Measurements from ENCODE around the gene BID.

DNA sequence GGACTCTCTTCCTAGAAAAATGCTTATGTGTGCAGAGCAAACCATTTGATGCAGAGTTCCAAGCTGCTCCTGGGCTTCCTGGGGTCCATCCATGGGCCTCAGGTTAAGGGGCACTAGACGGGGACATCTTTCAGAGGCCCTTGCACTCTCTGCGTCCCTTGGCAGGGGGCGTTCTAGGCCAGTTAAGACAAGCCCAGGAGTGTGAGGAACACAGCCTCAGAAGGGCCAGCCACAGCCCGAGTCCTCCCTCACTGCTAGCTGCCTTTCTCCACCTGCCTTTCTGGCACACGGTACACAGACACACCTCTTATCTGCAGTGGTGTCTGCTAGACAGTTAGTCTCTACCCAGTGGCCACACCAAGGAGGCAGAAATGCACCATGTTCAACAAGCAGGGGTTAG, 18.0 kb upstream of the BID start:
- TF ChIP-seq, protein P1, sequence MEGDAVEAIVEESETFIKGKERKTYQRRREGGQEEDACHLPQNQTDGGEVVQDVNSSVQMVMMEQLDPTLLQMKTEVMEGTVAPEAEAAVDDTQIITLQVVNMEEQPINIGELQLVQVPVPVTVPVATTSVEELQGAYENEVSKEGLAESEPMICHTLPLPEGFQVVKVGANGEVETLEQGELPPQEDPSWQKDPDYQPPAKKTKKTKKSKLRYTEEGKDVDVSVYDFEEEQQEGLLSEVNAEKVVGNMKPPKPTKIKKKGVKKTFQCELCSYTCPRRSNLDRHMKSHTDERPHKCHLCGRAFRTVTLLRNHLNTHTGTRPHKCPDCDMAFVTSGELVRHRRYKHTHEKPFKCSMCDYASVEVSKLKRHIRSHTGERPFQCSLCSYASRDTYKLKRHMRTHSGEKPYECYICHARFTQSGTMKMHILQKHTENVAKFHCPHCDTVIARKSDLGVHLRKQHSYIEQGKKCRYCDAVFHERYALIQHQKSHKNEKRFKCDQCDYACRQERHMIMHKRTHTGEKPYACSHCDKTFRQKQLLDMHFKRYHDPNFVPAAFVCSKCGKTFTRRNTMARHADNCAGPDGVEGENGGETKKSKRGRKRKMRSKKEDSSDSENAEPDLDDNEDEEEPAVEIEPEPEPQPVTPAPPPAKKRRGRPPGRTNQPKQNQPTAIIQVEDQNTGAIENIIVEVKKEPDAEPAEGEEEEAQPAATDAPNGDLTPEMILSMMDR (IDR thresholded peaks at IDR 0.05; ENCODE audit: low read depth, low read length, poor library complexity, severe bottlenecking), result peak; percentile 39
- no peak for TF ChIP-seq EZH2phosphoT487 (IDR thresholded peaks at IDR 0.05; ENCODE audit: borderline replicate concordance, low read length)

All from DOHH2 (cell line).